ENCODE measurements around the gene CSNK1A1.

- no peak for TF ChIP-seq CTCF (IDR thresholded peaks at IDR 0.05 in 4 of 5, conservative IDR thresholded peaks at IDR 0.05 in 1 of 5)
- TF ChIP-seq POLR2A (IDR thresholded peaks at IDR 0.05): no peak
Measured at GRCh38 chr5:149575131-149575530, 23.9 kb upstream of the CSNK1A1 start.
